Measurements from ENCODE around the gene GJB3. TPM values are rescaled to one million over a fixed set of nuclear protein-coding genes. Genes with fewer than 3 reads are reported as not detected.

Gene GJB3
- total RNA-seq, 1 experiment from 2014 or later: 89.9 TPM

DNA sequence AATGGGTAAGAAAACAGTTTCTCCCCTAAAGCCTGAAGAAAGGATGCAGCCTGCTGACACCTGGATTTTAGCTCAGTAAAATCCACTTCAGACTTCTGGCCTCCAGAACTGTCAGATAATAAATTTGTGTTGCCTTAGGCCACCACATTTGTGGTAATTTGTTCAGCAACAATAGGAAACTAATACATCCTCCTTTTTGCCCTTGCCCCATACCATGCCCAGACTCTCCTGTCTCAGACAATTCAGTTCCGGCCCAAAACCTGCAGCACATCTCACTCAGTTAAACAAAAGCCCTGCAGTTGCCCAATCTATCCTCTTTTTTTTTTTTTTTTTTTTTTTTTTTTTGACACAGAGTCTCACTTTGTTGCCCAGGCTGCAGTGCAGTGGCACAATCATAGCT, 52.7 kb downstream of the GJB3 start:
- no peaks in the 10 kb centered on the region for H3K79me2 ChIP-seq (ENCODE audit: low read length)
- BruUV-seq (replicated peaks): no TSS peak
- no peak for TF ChIP-seq EZH2 (IDR thresholded peaks at IDR 0.05; ENCODE audit: low read length, unreplicated experiment)
- TF ChIP-seq EZH2phosphoT487 (IDR thresholded peaks at IDR 0.05; ENCODE audit: borderline replicate concordance, low read length): no peak
- TF ChIP-seq, protein P1, sequence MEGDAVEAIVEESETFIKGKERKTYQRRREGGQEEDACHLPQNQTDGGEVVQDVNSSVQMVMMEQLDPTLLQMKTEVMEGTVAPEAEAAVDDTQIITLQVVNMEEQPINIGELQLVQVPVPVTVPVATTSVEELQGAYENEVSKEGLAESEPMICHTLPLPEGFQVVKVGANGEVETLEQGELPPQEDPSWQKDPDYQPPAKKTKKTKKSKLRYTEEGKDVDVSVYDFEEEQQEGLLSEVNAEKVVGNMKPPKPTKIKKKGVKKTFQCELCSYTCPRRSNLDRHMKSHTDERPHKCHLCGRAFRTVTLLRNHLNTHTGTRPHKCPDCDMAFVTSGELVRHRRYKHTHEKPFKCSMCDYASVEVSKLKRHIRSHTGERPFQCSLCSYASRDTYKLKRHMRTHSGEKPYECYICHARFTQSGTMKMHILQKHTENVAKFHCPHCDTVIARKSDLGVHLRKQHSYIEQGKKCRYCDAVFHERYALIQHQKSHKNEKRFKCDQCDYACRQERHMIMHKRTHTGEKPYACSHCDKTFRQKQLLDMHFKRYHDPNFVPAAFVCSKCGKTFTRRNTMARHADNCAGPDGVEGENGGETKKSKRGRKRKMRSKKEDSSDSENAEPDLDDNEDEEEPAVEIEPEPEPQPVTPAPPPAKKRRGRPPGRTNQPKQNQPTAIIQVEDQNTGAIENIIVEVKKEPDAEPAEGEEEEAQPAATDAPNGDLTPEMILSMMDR (conservative IDR thresholded peaks at IDR 0.05; ENCODE audit: low read depth, low read length): no peak
- no peaks in the 10 kb centered on the region for H3K4me1 ChIP-seq (ENCODE audit: insufficient read depth, low read length)
- no peaks in the 10 kb centered on the region for H4K20me1 ChIP-seq (ENCODE audit: low read length)
- H3F3A ChIP-seq (ENCODE audit: low read length, unreplicated experiment): no peaks in the 10 kb centered on the region
- H3K9me2 ChIP-seq (replicated peaks; ENCODE audit: low read length): no peaks in the 10 kb centered on the region
- no peaks in the 10 kb centered on the region for H3K27me3 ChIP-seq (ENCODE audit: low read length)
- ATAC-seq (no peak), DNase-seq (no peak)
- H3K4me2 ChIP-seq (ENCODE audit: low read length): no peak overlapping the region
- CTCF ChIA-PET: no interaction called here
- no peak overlapping the region for H2AFZ ChIP-seq (ENCODE audit: low read length)
- H3K4me3 ChIP-seq (ENCODE audit: low read length): no peak overlapping the region
- intact Hi-C loops (cut with micrococcal nuclease): no loop called here
- no peak overlapping the region for H3K9ac ChIP-seq (ENCODE audit: low read length)
- no peak overlapping the region for H3K27ac ChIP-seq (ENCODE audit: low read length)
- no peaks in the 10 kb centered on the region for H3K9me3 ChIP-seq (ENCODE audit: low read length)
- H3K36me3 ChIP-seq (ENCODE audit: low read depth, low read length): no peaks in the 10 kb centered on the region
- POLR2A ChIA-PET (ENCODE audit: unreplicated experiment): no interaction called here

Other genes starting within 250 kb of the GJB3 start
- gene GJB5, start 26.2 kb upstream of the GJB3 start, total RNA-seq (2014; rRNA removed): 7.2 and 8.1 TPM in 2 replicates
- 0.12 TPM in 1 of 2 replicates, not detected in the other for gene GJB4, start 21.5 kb upstream of the GJB3 start, total RNA-seq (2014; rRNA removed)
- not detected in 2 replicates for gene GJA4, start 11.8 kb downstream of the GJB3 start, total RNA-seq (2014; rRNA removed)
- gene SMIM12, start 78.5 kb downstream of the GJB3 start, total RNA-seq (2014; rRNA removed): 47.2 and 53.0 TPM in 2 replicates
- gene DLGAP3, start 148.4 kb downstream of the GJB3 start, total RNA-seq (2014; rRNA removed): not detected in 2 replicates
- gene TMEM35B, start 204.1 kb downstream of the GJB3 start, total RNA-seq (2014; rRNA removed): 10.7 and 10.9 TPM in 2 replicates

All from PC-3 (cell line).